GM12874 (cell line): Measurements from ENCODE around the gene CCN2.

ENCODE experiments used
- TF ChIP-seq, protein P1 (sequence below): IDR thresholded peaks from 2 replicates; pipeline ENCODE4 v1.5.1; 2011; ENCODE audit warnings: low read depth, mild to moderate bottlenecking, control low read depth, low read length, moderate library complexity; ENCODE audit not compliant: insufficient read depth

CCN2 gene

DNA sequence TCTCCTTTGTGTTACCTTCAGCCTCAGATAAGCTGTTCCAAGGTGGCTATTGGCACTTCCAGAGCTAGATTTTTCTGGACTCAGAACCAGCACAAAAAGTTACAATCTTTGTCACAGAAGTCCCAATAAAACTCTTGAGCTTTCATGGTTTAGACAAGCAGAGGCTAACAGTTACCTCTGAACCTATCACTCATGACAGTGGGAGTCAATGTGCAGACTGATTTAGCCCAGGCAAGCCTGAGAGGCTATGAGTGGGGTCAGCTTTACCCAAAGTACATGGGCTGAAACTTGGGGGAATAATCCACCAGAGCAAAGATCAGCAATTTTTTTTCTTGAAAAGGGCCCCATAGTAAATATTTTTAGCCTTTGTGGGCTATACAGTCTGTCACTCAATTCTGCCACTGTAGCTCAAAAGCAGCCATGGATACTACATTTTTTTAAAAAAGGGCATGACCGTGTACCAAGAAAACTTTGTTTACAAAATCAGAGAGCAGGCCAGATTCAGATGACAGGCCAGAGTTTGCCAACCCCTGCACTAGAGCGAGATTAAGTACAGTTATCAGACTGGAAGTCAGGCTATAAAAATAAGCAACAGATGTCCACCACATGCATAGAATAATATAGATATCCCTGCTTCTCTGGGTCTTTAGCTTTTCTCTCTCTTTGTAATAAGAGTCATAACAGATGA is 20.0 kb downstream of the CCN2 start:
- TF ChIP-seq, protein P1, sequence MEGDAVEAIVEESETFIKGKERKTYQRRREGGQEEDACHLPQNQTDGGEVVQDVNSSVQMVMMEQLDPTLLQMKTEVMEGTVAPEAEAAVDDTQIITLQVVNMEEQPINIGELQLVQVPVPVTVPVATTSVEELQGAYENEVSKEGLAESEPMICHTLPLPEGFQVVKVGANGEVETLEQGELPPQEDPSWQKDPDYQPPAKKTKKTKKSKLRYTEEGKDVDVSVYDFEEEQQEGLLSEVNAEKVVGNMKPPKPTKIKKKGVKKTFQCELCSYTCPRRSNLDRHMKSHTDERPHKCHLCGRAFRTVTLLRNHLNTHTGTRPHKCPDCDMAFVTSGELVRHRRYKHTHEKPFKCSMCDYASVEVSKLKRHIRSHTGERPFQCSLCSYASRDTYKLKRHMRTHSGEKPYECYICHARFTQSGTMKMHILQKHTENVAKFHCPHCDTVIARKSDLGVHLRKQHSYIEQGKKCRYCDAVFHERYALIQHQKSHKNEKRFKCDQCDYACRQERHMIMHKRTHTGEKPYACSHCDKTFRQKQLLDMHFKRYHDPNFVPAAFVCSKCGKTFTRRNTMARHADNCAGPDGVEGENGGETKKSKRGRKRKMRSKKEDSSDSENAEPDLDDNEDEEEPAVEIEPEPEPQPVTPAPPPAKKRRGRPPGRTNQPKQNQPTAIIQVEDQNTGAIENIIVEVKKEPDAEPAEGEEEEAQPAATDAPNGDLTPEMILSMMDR: no peak

DNA sequence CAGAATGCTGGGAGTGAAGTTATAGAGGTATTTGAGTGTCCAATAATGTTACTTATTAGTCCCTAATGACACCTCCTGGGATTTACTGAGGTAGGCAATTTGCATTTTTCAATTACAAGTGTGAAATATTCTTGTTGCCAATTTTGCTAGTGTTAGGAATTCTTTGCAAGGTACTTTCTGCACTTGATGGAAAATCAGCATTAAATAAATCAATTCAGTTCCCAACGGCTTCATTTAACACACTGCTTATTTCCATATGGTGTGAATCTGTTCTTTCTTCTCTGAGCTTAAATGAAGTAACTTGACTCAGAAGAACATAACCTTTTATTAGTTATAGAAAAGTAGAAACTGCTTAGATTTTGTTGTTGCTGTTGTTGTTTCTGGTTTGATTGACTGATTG is 21.2 kb downstream of the CCN2 start:
- TF ChIP-seq, protein P1: no peak

DNA sequence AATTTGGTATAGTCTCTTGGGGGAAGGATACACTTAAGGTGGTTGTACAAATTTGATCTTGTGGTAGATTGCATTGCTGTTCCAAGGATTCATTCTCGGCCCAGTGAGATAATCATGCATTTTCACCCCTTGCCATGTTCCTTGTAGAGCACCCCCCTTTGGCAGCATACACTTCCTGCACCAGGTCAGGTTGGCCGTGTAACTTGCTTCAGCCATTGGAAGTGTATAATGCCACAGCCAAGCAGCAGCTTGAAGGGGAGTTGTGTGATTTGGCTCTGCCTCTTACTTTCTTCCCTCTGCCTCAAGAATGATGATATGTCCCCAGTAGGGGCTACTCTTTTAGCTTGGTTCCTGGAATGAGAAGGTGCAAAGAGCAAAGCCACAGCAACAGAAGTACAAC is 21.9 kb downstream of the CCN2 start:
- TF ChIP-seq, protein P1: no peak

DNA sequence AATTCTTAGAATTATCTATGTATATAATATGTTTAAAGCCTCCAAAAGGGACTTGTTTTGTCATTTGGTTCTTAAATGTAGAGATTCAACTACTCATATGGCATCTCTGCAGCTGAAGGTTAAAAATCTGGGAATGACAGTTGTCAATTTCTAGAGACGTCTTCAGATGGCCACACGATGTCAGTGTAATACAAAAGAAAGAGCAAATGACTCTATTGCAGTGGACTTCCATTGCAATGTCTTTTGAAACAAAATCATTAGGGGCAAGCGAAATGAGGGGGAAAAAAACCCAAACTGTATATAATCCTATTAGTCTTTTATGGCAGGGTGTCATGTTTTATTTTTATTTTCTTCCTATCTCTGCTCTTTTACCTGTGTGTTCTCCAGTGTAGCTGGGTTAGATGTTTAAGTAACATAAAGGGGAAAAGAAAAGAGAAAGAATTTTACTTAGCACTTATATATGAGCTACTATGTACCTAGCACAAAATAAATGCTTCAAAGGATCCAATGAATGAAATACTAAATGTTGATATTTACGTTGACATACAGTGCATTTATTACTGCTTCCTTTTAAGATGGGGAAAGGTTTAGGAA is 26.2 kb downstream of the CCN2 start:
- TF ChIP-seq, protein P1: 0 out of 2 replicates have a peak, but pooled peaks have one; percentile 5

DNA sequence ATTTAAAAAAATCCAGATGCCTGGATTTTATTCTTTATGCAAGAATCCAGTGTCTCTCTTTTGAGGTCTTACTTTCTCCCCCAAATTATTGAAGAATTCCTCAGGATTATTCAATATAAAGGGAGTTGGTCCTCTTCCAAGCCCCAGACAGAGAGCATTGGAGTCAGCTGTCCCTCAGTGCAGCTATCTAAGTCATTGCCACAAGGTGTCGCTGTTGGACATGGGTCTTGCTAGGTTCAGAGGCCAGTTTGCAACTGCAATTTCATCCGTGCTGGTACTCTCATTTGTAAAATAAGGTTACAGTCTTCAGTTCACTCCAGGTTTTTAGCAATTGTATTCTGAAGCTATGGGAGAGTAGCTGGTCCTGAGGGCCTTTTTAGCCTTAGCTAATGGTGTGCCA is 27.8 kb downstream of the CCN2 start:
- TF ChIP-seq, protein P1: peak; percentile 61

DNA sequence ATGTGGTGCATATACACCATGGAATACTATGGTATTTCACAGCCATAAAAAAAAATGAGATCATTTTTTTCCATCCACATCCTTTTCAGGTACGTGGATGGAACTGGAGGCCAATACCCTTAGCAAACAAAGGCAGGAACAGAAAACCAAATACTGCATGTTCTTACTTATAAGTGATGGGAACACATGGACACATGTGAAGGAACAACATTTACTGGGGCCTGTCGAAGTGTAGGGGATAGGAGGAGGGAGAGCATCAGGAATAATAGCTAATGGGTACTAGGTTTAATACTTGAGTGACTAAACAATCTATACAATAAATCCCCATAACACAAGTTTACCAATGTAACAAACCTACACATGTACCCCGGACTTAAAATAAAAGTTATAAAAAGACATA is 30.5 kb downstream of the CCN2 start:
- TF ChIP-seq, protein P1: no peak

DNA sequence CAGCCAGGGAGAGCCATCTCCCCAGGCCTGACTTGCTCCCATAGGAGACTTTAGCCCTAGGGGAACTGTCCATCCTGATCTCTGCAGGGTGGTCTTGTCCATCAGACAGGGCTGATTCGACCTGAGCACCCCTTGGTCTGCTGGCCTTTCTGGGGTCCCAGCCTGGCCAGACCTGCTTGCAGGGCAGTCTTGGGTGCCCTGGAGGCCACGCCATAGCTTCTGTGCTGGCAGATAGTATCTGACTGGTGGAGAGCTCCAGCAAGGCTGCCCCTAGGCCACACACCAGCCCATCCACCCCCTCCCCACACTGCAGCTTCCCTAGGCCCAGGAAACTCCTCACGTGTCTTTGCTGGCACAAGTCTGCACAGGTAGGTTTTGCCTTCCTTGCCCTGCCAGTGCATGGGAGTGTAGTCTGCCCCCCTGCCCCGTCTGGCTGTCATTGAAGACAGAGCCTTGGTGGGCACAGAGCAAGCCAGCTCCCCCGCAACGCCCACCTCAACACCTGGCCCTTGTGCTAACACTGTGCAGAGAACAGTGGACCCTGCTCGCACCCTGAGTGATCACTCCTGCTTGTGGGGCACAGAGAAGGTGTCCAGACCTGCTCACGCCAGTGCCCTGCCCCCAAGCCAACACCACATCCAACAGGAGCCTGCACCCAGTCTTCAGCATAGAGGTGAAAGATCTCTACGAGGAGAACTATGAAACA is 32.4 kb downstream of the CCN2 start:
- TF ChIP-seq, protein P1: no peak
